Suppressor macrophage (primary cell): ENCODE results near the gene CD160.
"Not testable (repeated sequence)": the region's sequence is repeated elsewhere in the genome, so short reads cannot be mapped to it uniquely, and the experiment has no call there.

Experiments
- DNase-seq, 4 experiments: peaks; one replicate each; pipeline ENCODE4 v3.0.0-alpha.2; 2020 to 2022
- total RNA-seq, 17 experiments: gene quantifications; one replicate each; lab custom pipeline; 2026; ENCODE audit warnings: mixed read lengths in 6 of 17, inconsistent platforms in 3 of 17; lab: John Stamatoyannopoulos, UW

The CD160 gene
- 0 to 1.2 (median 0) reads per million in 17 experiments for total RNA-seq

GRCh38 chr1:145719230-145720079 is at the start of gene CD160:
TSS of gene CD160 (plus strand) at chr1:145719499. CDS start at chr1:145728328, 8,829 bp downstream.
- DNase-seq, result no peak

GRCh38 chr1:145670995-145671745 is 48.1 kb upstream of the CD160 start:
- DNase-seq, result not testable (repeated sequence)

- not testable (repeated sequence) for DNase-seq
Observed at GRCh38 chr1:145673217-145673616, 46.1 kb upstream of the CD160 start.

GRCh38 chr1:145684858-145685257 is 34.4 kb upstream of the CD160 start:
- DNase-seq, result not testable (repeated sequence)

- DNase-seq, result not testable (repeated sequence)
Observed at GRCh38 chr1:145686078-145686477, 33.2 kb upstream of the CD160 start.

GRCh38 chr1:145688328-145688727 is 31.0 kb upstream of the CD160 start:
- DNase-seq, result no peak

GRCh38 chr1:145688924-145689323 is 30.4 kb upstream of the CD160 start:
- DNase-seq, result no peak

GRCh38 chr1:145689922-145690321 is 29.4 kb upstream of the CD160 start:
- no peak for DNase-seq

GRCh38 chr1:145690587-145691558 is 28.4 kb upstream of the CD160 start:
- peak in 1 of 4 experiments; percentile 19 for DNase-seq

GRCh38 chr1:145692785-145693443 is 26.4 kb upstream of the CD160 start:
- DNase-seq, result no peak

- peak; percentile 19 to 72 (median 50) for DNase-seq
Observed at GRCh38 chr1:145695821-145696629, 23.3 kb upstream of the CD160 start.

- DNase-seq, result no peak
Observed at GRCh38 chr1:145696630-145696960, 22.7 kb upstream of the CD160 start.

GRCh38 chr1:145701306-145701862 is 17.9 kb upstream of the CD160 start:
- DNase-seq, result no peak

- no peak for DNase-seq
Observed at GRCh38 chr1:145702052-145702451, 17.2 kb upstream of the CD160 start.

GRCh38 chr1:145702826-145703225 is 16.5 kb upstream of the CD160 start:
- DNase-seq, result no peak

GRCh38 chr1:145705622-145706021 is 13.7 kb upstream of the CD160 start:
- no peak for DNase-seq

GRCh38 chr1:145706086-145706664 is 13.1 kb upstream of the CD160 start:
- DNase-seq, result no peak

- no peak for DNase-seq
Observed at GRCh38 chr1:145707183-145707867, 12.0 kb upstream of the CD160 start, which contains the start of gene PDZK1. TSS of gene PDZK1 (minus strand) at chr1:145707368. CDS start at chr1:145688021, 19,347 bp downstream.

- DNase-seq, result peak in 1 of 4 experiments; percentile 13
Observed at GRCh38 chr1:145708063-145708462, 11.2 kb upstream of the CD160 start.
